Large intestine (tissue), 3 donors: ENCODE results near the gene TAF8. TPM values are rescaled to one million over a fixed set of nuclear protein-coding genes. Genes with fewer than 3 reads are reported as not detected.
A peak's percentile ranks its signal among the peaks of the same experiment; 100 is the strongest.

Source experiments
- DNase-seq, 2 donors: peaks; one replicate each; pipeline versions ENCODE4 v3.0.0 to v3.0.0-alpha.2; 2013
- H3K27ac ChIP-seq: one replicate; pipeline ENCODE4 v1.5.1; 2013; ENCODE audit warnings: low read length
- H3K27me3 ChIP-seq: 2 replicates; pipeline ENCODE4 v1.6.1; 2013; ENCODE audit warnings: low read length; ENCODE audit not compliant: control insufficient read depth, insufficient read depth
- H3K36me3 ChIP-seq: 2 replicates; pipeline ENCODE4 v1.6.1; 2013; ENCODE audit warnings: low read length; ENCODE audit not compliant: control insufficient read depth, insufficient read depth
- H3K4me1 ChIP-seq: one replicate; pipeline ENCODE4 v1.6.1; 2013; ENCODE audit warnings: low read length; ENCODE audit not compliant: control insufficient read depth, insufficient read depth
- H3K4me3 ChIP-seq: one replicate; pipeline ENCODE4 v1.5.1; 2013; ENCODE audit warnings: low read length
- H3K9me3 ChIP-seq: one replicate; pipeline ENCODE4 v1.6.1; 2013; ENCODE audit warnings: mild to moderate bottlenecking, low read depth, low read length, moderate library complexity; ENCODE audit not compliant: control insufficient read depth
- WGBS: methylation state at CpG from one replicate; pipeline ENCODE4 v1.1.5; 2013; ENCODE audit warnings: low lambda C conversion rate; ENCODE audit not compliant: insufficient coverage; 5-methylcytosine and 5-hydroxymethylcytosine counted together
- polyA plus RNA-seq: library from polyadenylated mRNA; unstranded; fragments of 120-200 nt; gene quantifications from one replicate; pipeline ENCODE4 v1.2.1, GENCODE V29; 2013

The TAF8 gene
- polyA plus RNA-seq, 1 donor = 32.7 TPM

- no peak for DNase-seq
- H3K4me1 ChIP-seq = peaks cover 37% of the 10 kb centered on the region
- no peaks in the 10 kb centered on the region for H3K9me3 ChIP-seq
- H3K4me3 ChIP-seq = no peak overlapping the region
- H3K27me3 ChIP-seq = no peaks in the 10 kb centered on the region
- H3K36me3 ChIP-seq = peaks cover 57% of the 10 kb centered on the region
- H3K27ac ChIP-seq = peak overlapping the region; percentile 37
- 93% methylated on average over 1 of the region's 11 CpGs for WGBS
Observed at GRCh38 chr6:42123379-42124103, 73.2 kb downstream of the TAF8 start.

GRCh38 chr6:42124223-42124836, 74.0 kb downstream of the TAF8 start:
- Histone ChIP-seq H3K4me1 (peaks cover 31% of the 10 kb centered on the region), H3K27me3 (no peaks in the 10 kb centered on the region), H3K4me3 (no peak overlapping the region), H3K9me3 (no peaks in the 10 kb centered on the region), H3K36me3 (peaks cover 63% of the 10 kb centered on the region), H3K27ac (no peak overlapping the region)
- WGBS = no CpG with 5 or more reads among the region's 9 CpGs
- no peak for DNase-seq

- no CpG with 5 or more reads among the region's 14 CpGs for WGBS
- Histone ChIP-seq H3K27ac (no peak overlapping the region), H3K4me3 (no peak overlapping the region), H3K36me3 (peaks cover 68% of the 10 kb centered on the region), H3K9me3 (no peaks in the 10 kb centered on the region), H3K27me3 (no peaks in the 10 kb centered on the region), H3K4me1 (peaks cover 27% of the 10 kb centered on the region)
- no peak for DNase-seq
Observed at GRCh38 chr6:42125231-42125630, 74.9 kb downstream of the TAF8 start.

GRCh38 chr6:42125663-42126062, 75.3 kb downstream of the TAF8 start:
- peaks cover 27% of the 10 kb centered on the region for H3K4me1 ChIP-seq
- peaks cover 68% of the 10 kb centered on the region for H3K36me3 ChIP-seq
- WGBS = no CpG with 5 or more reads among the region's 3 CpGs
- DNase-seq = no peak
- H3K4me3 ChIP-seq = no peak overlapping the region
- no peaks in the 10 kb centered on the region for H3K27me3 ChIP-seq
- H3K9me3 ChIP-seq = no peaks in the 10 kb centered on the region
- H3K27ac ChIP-seq = no peak overlapping the region

- Histone ChIP-seq H3K27ac (no peak overlapping the region), H3K4me3 (no peak overlapping the region), H3K4me1 (peaks cover 10% of the 10 kb centered on the region), H3K36me3 (peaks cover 65% of the 10 kb centered on the region), H3K9me3 (no peaks in the 10 kb centered on the region), H3K27me3 (no peaks in the 10 kb centered on the region)
- WGBS = no CpG with 5 or more reads among the region's 25 CpGs
- DNase-seq = no peak
Observed at GRCh38 chr6:42128460-42129359, 78.4 kb downstream of the TAF8 start.

- WGBS = no CpG with 5 or more reads among the region's 2 CpGs
- Histone ChIP-seq H3K27me3 (no peaks in the 10 kb centered on the region), H3K36me3 (peaks cover 63% of the 10 kb centered on the region), H3K9me3 (no peaks in the 10 kb centered on the region), H3K4me3 (no peak overlapping the region), H3K27ac (no peak overlapping the region), H3K4me1 (peaks cover 13% of the 10 kb centered on the region)
- DNase-seq = no peak
Observed at GRCh38 chr6:42129360-42129676, 79.0 kb downstream of the TAF8 start.

- 100% methylated on average over 2 of the region's 11 CpGs for WGBS
- Histone ChIP-seq H3K4me3 (no peak overlapping the region), H3K9me3 (no peaks in the 10 kb centered on the region), H3K27me3 (no peaks in the 10 kb centered on the region), H3K36me3 (peaks cover 54% of the 10 kb centered on the region), H3K27ac (peak overlapping the region; percentile 1), H3K4me1 (peaks cover 22% of the 10 kb centered on the region)
- DNase-seq = no peak
Observed at GRCh38 chr6:42131531-42131930, 81.2 kb downstream of the TAF8 start.

GRCh38 chr6:42133926-42134325, 83.6 kb downstream of the TAF8 start:
- peaks cover 35% of the 10 kb centered on the region for H3K36me3 ChIP-seq
- H3K4me3 ChIP-seq = no peak overlapping the region
- peak overlapping the region; percentile 16 for H3K27ac ChIP-seq
- WGBS = no CpG with 5 or more reads among the region's 4 CpGs
- no peaks in the 10 kb centered on the region for H3K27me3 ChIP-seq
- DNase-seq = no peak
- no peaks in the 10 kb centered on the region for H3K9me3 ChIP-seq
- H3K4me1 ChIP-seq = peaks cover 44% of the 10 kb centered on the region

- Histone ChIP-seq H3K27me3 (no peaks in the 10 kb centered on the region), H3K27ac (peak overlapping the region; percentile 31), H3K36me3 (peaks cover 29% of the 10 kb centered on the region), H3K4me1 (peaks cover 57% of the 10 kb centered on the region), H3K4me3 (no peak overlapping the region), H3K9me3 (no peaks in the 10 kb centered on the region)
- DNase-seq = no peak
- WGBS = no CpG with 5 or more reads among the region's 12 CpGs
Observed at GRCh38 chr6:42135161-42135560, 84.8 kb downstream of the TAF8 start.

GRCh38 chr6:42135722-42136121, 85.4 kb downstream of the TAF8 start:
- Histone ChIP-seq H3K4me3 (no peak overlapping the region), H3K27ac (peak overlapping the region; percentile 99), H3K27me3 (no peaks in the 10 kb centered on the region), H3K4me1 (peaks cover 62% of the 10 kb centered on the region), H3K36me3 (peaks cover 26% of the 10 kb centered on the region), H3K9me3 (no peaks in the 10 kb centered on the region)
- no CpG with 5 or more reads among the region's 2 CpGs for WGBS
- DNase-seq = no peak
